ENCODE results near the gene PRKCD.

PRKCD gene

DNA sequence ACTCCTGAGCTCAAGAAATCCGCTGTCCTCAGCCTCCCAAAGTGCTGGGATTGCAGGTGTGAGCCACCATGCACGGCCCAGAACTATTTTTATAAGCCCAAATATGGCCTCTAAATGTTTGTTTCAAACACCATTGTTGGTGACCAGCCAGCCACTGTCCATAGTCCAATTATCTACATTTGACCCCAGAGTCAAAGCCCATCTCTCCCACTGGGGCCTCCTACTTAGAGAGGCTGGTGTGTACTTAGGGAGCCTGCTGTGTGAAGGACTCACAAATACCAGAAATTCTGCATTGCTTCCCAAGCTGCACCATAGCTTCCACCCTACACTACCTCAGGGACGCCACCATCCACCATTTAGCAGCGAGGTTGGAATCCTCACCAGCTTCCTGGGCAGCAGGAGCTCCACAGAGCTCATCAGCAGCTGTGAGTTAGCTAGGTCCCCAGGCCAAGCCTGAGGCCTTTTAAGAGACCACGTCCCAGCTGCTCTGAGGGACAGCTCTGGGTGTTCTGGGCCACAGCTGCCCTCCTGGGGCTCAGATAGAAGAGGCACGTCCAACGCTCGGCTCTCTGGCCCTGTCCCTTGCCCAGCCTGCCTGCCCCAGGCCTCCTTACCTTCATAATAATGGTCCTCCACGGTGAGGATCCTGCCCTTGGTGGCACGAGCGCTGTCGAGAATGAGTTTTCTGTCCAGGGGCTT, 65.3 kb downstream of the PRKCD start:
- H3K9me2 ChIP-seq (replicated peaks; ENCODE audit: low read depth, low read length) = no peaks in the 10 kb centered on the region
- no peaks in the 10 kb centered on the region for H4K20me1 ChIP-seq (ENCODE audit: insufficient read depth, low read length, poor library complexity, severe bottlenecking)
- no peak overlapping the region for H3K9ac ChIP-seq (ENCODE audit: low read depth, low read length, poor library complexity, severe bottlenecking)
- H2AFZ ChIP-seq (ENCODE audit: low read length) = no peak overlapping the region
- no peaks in the 10 kb centered on the region for H3K9me3 ChIP-seq (ENCODE audit: insufficient read depth, low read depth, low read length)
- TF ChIP-seq, protein P1, sequence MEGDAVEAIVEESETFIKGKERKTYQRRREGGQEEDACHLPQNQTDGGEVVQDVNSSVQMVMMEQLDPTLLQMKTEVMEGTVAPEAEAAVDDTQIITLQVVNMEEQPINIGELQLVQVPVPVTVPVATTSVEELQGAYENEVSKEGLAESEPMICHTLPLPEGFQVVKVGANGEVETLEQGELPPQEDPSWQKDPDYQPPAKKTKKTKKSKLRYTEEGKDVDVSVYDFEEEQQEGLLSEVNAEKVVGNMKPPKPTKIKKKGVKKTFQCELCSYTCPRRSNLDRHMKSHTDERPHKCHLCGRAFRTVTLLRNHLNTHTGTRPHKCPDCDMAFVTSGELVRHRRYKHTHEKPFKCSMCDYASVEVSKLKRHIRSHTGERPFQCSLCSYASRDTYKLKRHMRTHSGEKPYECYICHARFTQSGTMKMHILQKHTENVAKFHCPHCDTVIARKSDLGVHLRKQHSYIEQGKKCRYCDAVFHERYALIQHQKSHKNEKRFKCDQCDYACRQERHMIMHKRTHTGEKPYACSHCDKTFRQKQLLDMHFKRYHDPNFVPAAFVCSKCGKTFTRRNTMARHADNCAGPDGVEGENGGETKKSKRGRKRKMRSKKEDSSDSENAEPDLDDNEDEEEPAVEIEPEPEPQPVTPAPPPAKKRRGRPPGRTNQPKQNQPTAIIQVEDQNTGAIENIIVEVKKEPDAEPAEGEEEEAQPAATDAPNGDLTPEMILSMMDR (conservative IDR thresholded peaks at IDR 0.05; ENCODE audit: low read length) = no peak
- no peak for TF ChIP-seq EZH2phosphoT487 (IDR thresholded peaks at IDR 0.05; ENCODE audit: borderline replicate concordance)
- H3K4me3 ChIP-seq (ENCODE audit: low read length, poor library complexity, severe bottlenecking) = no peak overlapping the region
- peaks cover 75% of the 10 kb centered on the region; the same call in 1 of the 2 replicates for H3K36me3 ChIP-seq (ENCODE audit: insufficient read depth, low read length)
- no peak overlapping the region for H3K4me2 ChIP-seq (ENCODE audit: low read depth, low read length, poor library complexity, severe bottlenecking)
- no peaks in the 10 kb centered on the region for H3K4me1 ChIP-seq (ENCODE audit: insufficient read depth, low read length, poor library complexity, severe bottlenecking)
- H3F3A ChIP-seq (ENCODE audit: low read depth) = no peaks in the 10 kb centered on the region
- no peaks in the 10 kb centered on the region for H3K27me3 ChIP-seq (ENCODE audit: insufficient read depth, low read length, poor library complexity, severe bottlenecking)
- H3K79me2 ChIP-seq (ENCODE audit: insufficient read depth, low read length) = no peaks in the 10 kb centered on the region

DNA sequence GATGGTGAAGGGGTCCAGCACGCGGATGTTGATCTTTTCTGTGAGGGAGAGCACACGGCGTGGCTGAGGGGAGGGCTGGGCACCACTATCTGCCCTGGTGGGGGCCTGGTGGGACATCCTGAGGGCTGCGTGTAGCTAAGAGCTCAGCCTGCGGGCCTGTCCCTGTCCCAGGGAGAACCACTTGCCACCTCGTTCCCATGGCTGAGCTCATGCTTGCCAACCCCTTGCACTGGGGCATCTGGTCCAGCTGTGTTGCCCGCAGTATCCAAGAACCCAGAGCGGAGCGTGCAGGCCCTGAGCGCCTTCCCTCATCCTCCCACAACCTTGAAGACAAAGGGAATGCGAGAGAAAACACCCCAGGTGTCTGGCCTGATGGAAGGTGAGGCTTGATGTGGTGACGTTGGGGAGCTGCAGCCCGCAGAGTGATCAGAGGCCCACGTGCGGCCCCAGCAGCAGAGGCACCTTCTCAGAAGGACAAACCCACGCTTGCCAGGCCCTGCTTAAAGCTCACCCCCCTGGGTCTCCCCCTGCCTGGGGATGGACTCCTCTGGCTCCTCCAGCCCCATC, 65.9 kb downstream of the PRKCD start:
- Histone ChIP-seq H3K79me2 (ENCODE audit: insufficient read depth, low read length) (no peaks in the 10 kb centered on the region), H3K27me3 (ENCODE audit: insufficient read depth, low read length, poor library complexity, severe bottlenecking) (no peaks in the 10 kb centered on the region), H3K4me2 (ENCODE audit: low read depth, low read length, poor library complexity, severe bottlenecking) (no peak overlapping the region), H2AFZ (ENCODE audit: low read length) (no peak overlapping the region), H3K9ac (ENCODE audit: low read depth, low read length, poor library complexity, severe bottlenecking) (no peak overlapping the region), H3K4me1 (ENCODE audit: insufficient read depth, low read length, poor library complexity, severe bottlenecking) (no peaks in the 10 kb centered on the region), H3K4me3 (ENCODE audit: low read length, poor library complexity, severe bottlenecking) (no peak overlapping the region), H3K9me3 (ENCODE audit: insufficient read depth, low read depth, low read length) (no peaks in the 10 kb centered on the region), H3K36me3 (ENCODE audit: insufficient read depth, low read length) (peaks cover 81% of the 10 kb centered on the region; the same call in 1 of the 2 replicates), H3K9me2 (replicated peaks; ENCODE audit: low read depth, low read length) (no peaks in the 10 kb centered on the region), H3F3A (ENCODE audit: low read depth) (no peaks in the 10 kb centered on the region), H4K20me1 (ENCODE audit: insufficient read depth, low read length, poor library complexity, severe bottlenecking) (no peaks in the 10 kb centered on the region)
- no peak for TF ChIP-seq EZH2phosphoT487 (IDR thresholded peaks at IDR 0.05; ENCODE audit: borderline replicate concordance)
- TF ChIP-seq, protein P1 (conservative IDR thresholded peaks at IDR 0.05; ENCODE audit: low read length) = no peak

DNA sequence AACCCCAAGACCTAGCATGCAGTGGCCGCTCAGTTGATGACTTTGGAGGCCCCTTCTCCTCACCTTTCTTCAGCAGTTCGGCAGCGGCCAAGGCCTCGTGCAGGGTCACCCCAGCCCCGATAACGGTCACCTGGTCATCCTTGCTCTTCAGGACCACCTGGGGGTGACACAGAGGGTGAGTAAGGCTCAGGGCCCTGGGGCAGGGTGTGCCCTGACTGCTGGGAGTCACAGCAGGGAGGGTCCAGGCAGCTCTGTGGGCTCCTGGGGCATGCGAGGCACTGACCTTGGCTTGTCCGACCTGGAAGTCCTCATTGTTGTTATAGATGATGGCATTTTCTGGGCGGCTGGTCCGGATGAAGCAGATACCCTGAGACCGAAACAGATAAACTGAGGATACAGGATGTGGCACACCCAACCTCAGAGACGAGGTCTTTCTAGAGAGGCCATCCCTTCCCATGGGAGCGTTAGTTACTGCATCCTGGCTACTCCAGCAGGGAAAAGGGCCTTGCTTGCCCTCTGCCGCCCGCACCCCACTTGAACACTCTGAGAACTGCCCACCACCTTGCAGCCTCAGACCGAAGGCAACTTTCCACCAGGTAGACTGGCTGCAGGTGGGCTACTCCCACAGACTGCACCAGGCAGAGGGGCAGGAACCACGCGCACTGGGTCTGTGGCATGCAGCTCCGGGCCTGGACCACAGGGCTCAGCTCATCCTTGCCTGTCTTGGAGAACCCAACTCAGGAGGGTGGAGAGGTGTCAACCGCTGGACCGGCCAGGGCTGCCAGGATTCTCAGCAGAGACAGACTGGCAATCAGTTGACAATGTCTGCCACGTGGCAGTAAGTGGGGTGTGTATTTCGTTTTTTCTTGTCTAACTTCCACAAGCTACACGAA, 67.2 kb downstream of the PRKCD start:
- no peak overlapping the region for H3K4me3 ChIP-seq (ENCODE audit: low read length, poor library complexity, severe bottlenecking)

More for the DNA sequence above, 67.2 kb downstream of the PRKCD start:
- H3K4me2 ChIP-seq (ENCODE audit: low read depth, low read length, poor library complexity, severe bottlenecking) = no peak overlapping the region
- H3K9me2 ChIP-seq (replicated peaks; ENCODE audit: low read depth, low read length) = no peaks in the 10 kb centered on the region
- H4K20me1 ChIP-seq (ENCODE audit: insufficient read depth, low read length, poor library complexity, severe bottlenecking) = no peaks in the 10 kb centered on the region
- H3K9me3 ChIP-seq (ENCODE audit: insufficient read depth, low read depth, low read length) = no peaks in the 10 kb centered on the region
- TF ChIP-seq EZH2phosphoT487 (IDR thresholded peaks at IDR 0.05; ENCODE audit: borderline replicate concordance) = no peak
- TF ChIP-seq, protein P1 (conservative IDR thresholded peaks at IDR 0.05; ENCODE audit: low read length) = no peak
- no peaks in the 10 kb centered on the region for H3K79me2 ChIP-seq (ENCODE audit: insufficient read depth, low read length)
- H3K9ac ChIP-seq (ENCODE audit: low read depth, low read length, poor library complexity, severe bottlenecking) = no peak overlapping the region
- no peaks in the 10 kb centered on the region for H3K27me3 ChIP-seq (ENCODE audit: insufficient read depth, low read length, poor library complexity, severe bottlenecking)
- no peaks in the 10 kb centered on the region for H3F3A ChIP-seq (ENCODE audit: low read depth)
- H2AFZ ChIP-seq (ENCODE audit: low read length) = no peak overlapping the region
- peaks cover 94% of the 10 kb centered on the region; the same call in 1 of the 2 replicates for H3K36me3 ChIP-seq (ENCODE audit: insufficient read depth, low read length)
- H3K4me1 ChIP-seq (ENCODE audit: insufficient read depth, low read length, poor library complexity, severe bottlenecking) = no peaks in the 10 kb centered on the region

All from Loucy (cell line).